ENCODE data around the gene LAPTM4A.

DNA sequence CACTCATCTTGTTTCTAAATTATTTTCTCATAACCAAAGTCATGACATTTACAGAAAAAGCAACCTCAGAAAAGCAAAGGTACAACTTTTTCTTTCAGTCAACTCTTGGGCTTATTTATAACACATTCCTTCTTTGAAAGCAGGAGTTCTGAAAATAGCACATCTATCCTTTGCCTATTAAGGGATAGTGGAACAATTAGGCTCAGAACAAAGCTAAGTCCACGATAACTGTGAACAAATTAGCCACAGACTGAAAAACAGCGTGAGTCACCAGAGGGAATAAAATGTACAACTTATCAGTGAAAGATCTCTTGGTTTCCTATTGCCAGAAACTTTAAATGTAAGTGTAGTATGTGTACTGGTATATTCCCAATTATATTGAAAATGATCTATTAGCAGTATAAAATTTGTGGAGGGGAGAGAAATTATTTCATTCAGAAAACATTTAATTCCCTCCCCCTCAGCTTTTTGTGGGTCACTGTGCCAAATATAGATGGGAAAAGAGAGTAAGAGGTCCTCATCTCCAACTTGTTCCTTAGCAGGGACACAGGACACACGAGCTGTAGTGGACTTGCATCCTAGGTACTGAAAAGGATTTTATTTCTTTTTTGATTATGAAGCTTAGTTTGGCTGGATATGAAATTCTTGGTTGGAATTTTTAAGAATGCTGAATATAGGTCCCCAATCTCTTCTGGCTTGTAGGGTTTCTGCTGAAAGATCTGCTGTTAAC, 23.6 kb downstream of the LAPTM4A start:
- TF ChIP-seq, protein P1, sequence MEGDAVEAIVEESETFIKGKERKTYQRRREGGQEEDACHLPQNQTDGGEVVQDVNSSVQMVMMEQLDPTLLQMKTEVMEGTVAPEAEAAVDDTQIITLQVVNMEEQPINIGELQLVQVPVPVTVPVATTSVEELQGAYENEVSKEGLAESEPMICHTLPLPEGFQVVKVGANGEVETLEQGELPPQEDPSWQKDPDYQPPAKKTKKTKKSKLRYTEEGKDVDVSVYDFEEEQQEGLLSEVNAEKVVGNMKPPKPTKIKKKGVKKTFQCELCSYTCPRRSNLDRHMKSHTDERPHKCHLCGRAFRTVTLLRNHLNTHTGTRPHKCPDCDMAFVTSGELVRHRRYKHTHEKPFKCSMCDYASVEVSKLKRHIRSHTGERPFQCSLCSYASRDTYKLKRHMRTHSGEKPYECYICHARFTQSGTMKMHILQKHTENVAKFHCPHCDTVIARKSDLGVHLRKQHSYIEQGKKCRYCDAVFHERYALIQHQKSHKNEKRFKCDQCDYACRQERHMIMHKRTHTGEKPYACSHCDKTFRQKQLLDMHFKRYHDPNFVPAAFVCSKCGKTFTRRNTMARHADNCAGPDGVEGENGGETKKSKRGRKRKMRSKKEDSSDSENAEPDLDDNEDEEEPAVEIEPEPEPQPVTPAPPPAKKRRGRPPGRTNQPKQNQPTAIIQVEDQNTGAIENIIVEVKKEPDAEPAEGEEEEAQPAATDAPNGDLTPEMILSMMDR (IDR thresholded peaks at IDR 0.05) = no peak
- no peak for TF ChIP-seq CHD2 (IDR thresholded peaks at IDR 0.05; ENCODE audit: low read length, partially characterized antibody)
- TF ChIP-seq CEBPB (IDR thresholded peaks at IDR 0.05) = no peak
- TF ChIP-seq, protein P2, sequence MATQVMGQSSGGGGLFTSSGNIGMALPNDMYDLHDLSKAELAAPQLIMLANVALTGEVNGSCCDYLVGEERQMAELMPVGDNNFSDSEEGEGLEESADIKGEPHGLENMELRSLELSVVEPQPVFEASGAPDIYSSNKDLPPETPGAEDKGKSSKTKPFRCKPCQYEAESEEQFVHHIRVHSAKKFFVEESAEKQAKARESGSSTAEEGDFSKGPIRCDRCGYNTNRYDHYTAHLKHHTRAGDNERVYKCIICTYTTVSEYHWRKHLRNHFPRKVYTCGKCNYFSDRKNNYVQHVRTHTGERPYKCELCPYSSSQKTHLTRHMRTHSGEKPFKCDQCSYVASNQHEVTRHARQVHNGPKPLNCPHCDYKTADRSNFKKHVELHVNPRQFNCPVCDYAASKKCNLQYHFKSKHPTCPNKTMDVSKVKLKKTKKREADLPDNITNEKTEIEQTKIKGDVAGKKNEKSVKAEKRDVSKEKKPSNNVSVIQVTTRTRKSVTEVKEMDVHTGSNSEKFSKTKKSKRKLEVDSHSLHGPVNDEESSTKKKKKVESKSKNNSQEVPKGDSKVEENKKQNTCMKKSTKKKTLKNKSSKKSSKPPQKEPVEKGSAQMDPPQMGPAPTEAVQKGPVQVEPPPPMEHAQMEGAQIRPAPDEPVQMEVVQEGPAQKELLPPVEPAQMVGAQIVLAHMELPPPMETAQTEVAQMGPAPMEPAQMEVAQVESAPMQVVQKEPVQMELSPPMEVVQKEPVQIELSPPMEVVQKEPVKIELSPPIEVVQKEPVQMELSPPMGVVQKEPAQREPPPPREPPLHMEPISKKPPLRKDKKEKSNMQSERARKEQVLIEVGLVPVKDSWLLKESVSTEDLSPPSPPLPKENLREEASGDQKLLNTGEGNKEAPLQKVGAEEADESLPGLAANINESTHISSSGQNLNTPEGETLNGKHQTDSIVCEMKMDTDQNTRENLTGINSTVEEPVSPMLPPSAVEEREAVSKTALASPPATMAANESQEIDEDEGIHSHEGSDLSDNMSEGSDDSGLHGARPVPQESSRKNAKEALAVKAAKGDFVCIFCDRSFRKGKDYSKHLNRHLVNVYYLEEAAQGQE (IDR thresholded peaks at IDR 0.05) = no peak
- TF ChIP-seq HOXA7 (CRISPR knock-in tag; IDR thresholded peaks at IDR 0.05) = no peak
- TF ChIP-seq POLR2A (IDR thresholded peaks at IDR 0.05; ENCODE audit: low read length) = no peak
- no peak for TF ChIP-seq SMC3 (IDR thresholded peaks at IDR 0.05)
- TF ChIP-seq, protein P3, sequence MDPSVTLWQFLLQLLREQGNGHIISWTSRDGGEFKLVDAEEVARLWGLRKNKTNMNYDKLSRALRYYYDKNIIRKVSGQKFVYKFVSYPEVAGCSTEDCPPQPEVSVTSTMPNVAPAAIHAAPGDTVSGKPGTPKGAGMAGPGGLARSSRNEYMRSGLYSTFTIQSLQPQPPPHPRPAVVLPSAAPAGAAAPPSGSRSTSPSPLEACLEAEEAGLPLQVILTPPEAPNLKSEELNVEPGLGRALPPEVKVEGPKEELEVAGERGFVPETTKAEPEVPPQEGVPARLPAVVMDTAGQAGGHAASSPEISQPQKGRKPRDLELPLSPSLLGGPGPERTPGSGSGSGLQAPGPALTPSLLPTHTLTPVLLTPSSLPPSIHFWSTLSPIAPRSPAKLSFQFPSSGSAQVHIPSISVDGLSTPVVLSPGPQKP (IDR thresholded peaks at IDR 0.05; ENCODE audit: low read depth, low read length) = no peak

All from A549 (cell line).